ENCODE data around the gene SPATA12. TPM values are rescaled to one million over a fixed set of nuclear protein-coding genes. Genes with fewer than 3 reads are reported as not detected.
A peak's percentile ranks its signal among the peaks of the same experiment; 100 is the strongest.

Gene SPATA12
- total RNA-seq, 4 donors from 2014 or later: not detected

GRCh38 chr3:57062101-57062631, 1.7 kb downstream of the SPATA12 start:
- no peaks in the 10 kb centered on the region for H3K27me3 ChIP-seq
- WGBS: 51% methylated on average over 9 of the region's 9 CpGs
- TF ChIP-seq EP300 (IDR thresholded peaks at IDR 0.05): no peak
- no peak for TF ChIP-seq POLR2A (IDR thresholded peaks at IDR 0.05)
- no peak for TF ChIP-seq CTCF (IDR thresholded peaks at IDR 0.05)
- no peak for TF ChIP-seq POLR2AphosphoS5 (IDR thresholded peaks at IDR 0.05)
- H3K4me3 ChIP-seq: no peak overlapping the region
- no peaks in the 10 kb centered on the region for H3K36me3 ChIP-seq
- H3K9me3 ChIP-seq: no peaks in the 10 kb centered on the region
- H3K4me1 ChIP-seq: peaks cover 53% of the 10 kb centered on the region
- H3K27ac ChIP-seq: peak overlapping the region; percentile 77
- DNase-seq (ENCODE audit: low spot score in 2 of 2): peak in 1 of 2 donors; percentile 61

GRCh38 chr3:57063032-57063431, 2.6 kb downstream of the SPATA12 start:
- 81% methylated on average over 5 of the region's 5 CpGs for WGBS
- H3K27ac ChIP-seq: peak overlapping the region; percentile 28
- H3K4me3 ChIP-seq: no peak overlapping the region
- H3K4me1 ChIP-seq: peaks cover 60% of the 10 kb centered on the region
- H3K27me3 ChIP-seq: no peaks in the 10 kb centered on the region
- no peak for DNase-seq (ENCODE audit: low spot score in 2 of 2)
- H3K36me3 ChIP-seq: no peaks in the 10 kb centered on the region
- no peak for TF ChIP-seq POLR2AphosphoS5 (IDR thresholded peaks at IDR 0.05)
- no peak for TF ChIP-seq POLR2A (IDR thresholded peaks at IDR 0.05)
- no peak for TF ChIP-seq EP300 (IDR thresholded peaks at IDR 0.05)
- no peak for TF ChIP-seq CTCF (IDR thresholded peaks at IDR 0.05)
- no peaks in the 10 kb centered on the region for H3K9me3 ChIP-seq

- Histone ChIP-seq H3K27me3 (no peaks in the 10 kb centered on the region), H3K27ac (peak overlapping the region; percentile 23), H3K4me3 (no peak overlapping the region), H3K9me3 (no peaks in the 10 kb centered on the region), H3K36me3 (no peaks in the 10 kb centered on the region), H3K4me1 (peaks cover 70% of the 10 kb centered on the region)
- WGBS: 81% methylated on average over 6 of the region's 6 CpGs
- TF ChIP-seq POLR2AphosphoS5 (IDR thresholded peaks at IDR 0.05) (no peak), CTCF (IDR thresholded peaks at IDR 0.05) (no peak), POLR2A (IDR thresholded peaks at IDR 0.05) (no peak), EP300 (IDR thresholded peaks at IDR 0.05) (no peak)
- no peak for DNase-seq (ENCODE audit: low spot score in 2 of 2)
Observed at GRCh38 chr3:57064001-57064400, 3.5 kb downstream of the SPATA12 start.

- H3K27me3 ChIP-seq: no peaks in the 10 kb centered on the region
- peak overlapping the region; percentile 23 for H3K27ac ChIP-seq
- peak in 1 of 3 donors; percentile 35 for TF ChIP-seq POLR2AphosphoS5 (IDR thresholded peaks at IDR 0.05)
- TF ChIP-seq POLR2A (IDR thresholded peaks at IDR 0.05): no peak
- peak in 1 of 2 donors; percentile 61 for DNase-seq (ENCODE audit: low spot score in 2 of 2)
- H3K4me1 ChIP-seq: peaks cover 73% of the 10 kb centered on the region
- H3K4me3 ChIP-seq: no peak overlapping the region
- no peaks in the 10 kb centered on the region for H3K36me3 ChIP-seq
- H3K9me3 ChIP-seq: no peaks in the 10 kb centered on the region
- 73% methylated on average over 2 of the region's 2 CpGs for WGBS
Observed at GRCh38 chr3:57064572-57064971, 4.1 kb downstream of the SPATA12 start.

GRCh38 chr3:57065588-57065987, 5.1 kb downstream of the SPATA12 start:
- WGBS: 92% methylated on average over 3 of the region's 3 CpGs
- DNase-seq (ENCODE audit: low spot score in 2 of 2): no peak
- no peak overlapping the region for H3K4me3 ChIP-seq
- peaks cover 68% of the 10 kb centered on the region for H3K4me1 ChIP-seq
- H3K9me3 ChIP-seq: no peaks in the 10 kb centered on the region
- TF ChIP-seq EP300 (IDR thresholded peaks at IDR 0.05): no peak
- TF ChIP-seq POLR2AphosphoS5 (IDR thresholded peaks at IDR 0.05): no peak
- TF ChIP-seq POLR2A (IDR thresholded peaks at IDR 0.05): no peak
- no peak for TF ChIP-seq CTCF (IDR thresholded peaks at IDR 0.05)
- no peaks in the 10 kb centered on the region for H3K36me3 ChIP-seq
- no peak overlapping the region for H3K27ac ChIP-seq
- H3K27me3 ChIP-seq: no peaks in the 10 kb centered on the region

- TF ChIP-seq EP300 (IDR thresholded peaks at IDR 0.05) (no peak), POLR2AphosphoS5 (IDR thresholded peaks at IDR 0.05) (no peak), CTCF (IDR thresholded peaks at IDR 0.05) (no peak), POLR2A (IDR thresholded peaks at IDR 0.05) (no peak)
- peaks cover 59% of the 10 kb centered on the region for H3K4me1 ChIP-seq
- DNase-seq (ENCODE audit: low spot score in 2 of 2): no peak
- H3K9me3 ChIP-seq: no peaks in the 10 kb centered on the region
- WGBS: 94% methylated on average over 6 of the region's 6 CpGs
- no peaks in the 10 kb centered on the region for H3K27me3 ChIP-seq
- H3K4me3 ChIP-seq: no peak overlapping the region
- H3K36me3 ChIP-seq: no peaks in the 10 kb centered on the region
- no peak overlapping the region for H3K27ac ChIP-seq
Observed at GRCh38 chr3:57066471-57066870, 6.0 kb downstream of the SPATA12 start.

All from suprapubic skin (tissue), 4 donors.